Gastroesophageal sphincter (tissue), 3 donors: ENCODE results near the gene RBM28.

ENCODE experiments used
- EP300 ChIP-seq: sonication (generic); formaldehyde crosslinking; IDR thresholded peaks from one replicate; pipeline ENCODE4 v1.6.1; 2017; ENCODE audit warnings: antibody characterized with exemption, mild to moderate bottlenecking
- TF ChIP-seq, protein P1 (sequence below), 4 experiments: fragments of 200-600 bp in 2 of 4; fragments of 450-650 bp in 2 of 4; sonication (generic) in 1 of 4; IDR thresholded peaks; one replicate each; pipeline ENCODE4 v1.5.1; 2017 to 2019; ENCODE audit warnings: antibody characterized with exemption in 4 of 4, mild to moderate bottlenecking in 2 of 4, moderate library complexity in 2 of 4

DNA sequence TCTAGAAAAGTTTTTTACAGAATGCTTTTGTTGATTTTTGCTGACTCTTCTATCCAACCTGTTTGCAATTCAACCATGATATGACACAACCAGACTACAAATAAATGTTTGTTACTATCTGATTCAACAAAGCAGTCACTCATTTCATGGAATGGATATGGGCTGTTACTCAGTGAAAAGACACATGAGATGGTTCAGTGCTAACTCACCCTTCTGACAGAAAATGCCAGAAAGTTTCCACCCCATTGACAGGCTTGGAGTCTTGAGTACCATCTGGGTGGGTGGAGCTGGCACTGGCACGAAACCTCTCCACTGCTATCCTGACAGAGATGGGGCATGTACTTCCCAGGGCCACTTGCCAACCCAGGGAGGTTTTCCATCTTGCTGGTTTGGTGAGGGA lies 39.5 kb downstream of the RBM28 start:
- TF ChIP-seq, protein P1, sequence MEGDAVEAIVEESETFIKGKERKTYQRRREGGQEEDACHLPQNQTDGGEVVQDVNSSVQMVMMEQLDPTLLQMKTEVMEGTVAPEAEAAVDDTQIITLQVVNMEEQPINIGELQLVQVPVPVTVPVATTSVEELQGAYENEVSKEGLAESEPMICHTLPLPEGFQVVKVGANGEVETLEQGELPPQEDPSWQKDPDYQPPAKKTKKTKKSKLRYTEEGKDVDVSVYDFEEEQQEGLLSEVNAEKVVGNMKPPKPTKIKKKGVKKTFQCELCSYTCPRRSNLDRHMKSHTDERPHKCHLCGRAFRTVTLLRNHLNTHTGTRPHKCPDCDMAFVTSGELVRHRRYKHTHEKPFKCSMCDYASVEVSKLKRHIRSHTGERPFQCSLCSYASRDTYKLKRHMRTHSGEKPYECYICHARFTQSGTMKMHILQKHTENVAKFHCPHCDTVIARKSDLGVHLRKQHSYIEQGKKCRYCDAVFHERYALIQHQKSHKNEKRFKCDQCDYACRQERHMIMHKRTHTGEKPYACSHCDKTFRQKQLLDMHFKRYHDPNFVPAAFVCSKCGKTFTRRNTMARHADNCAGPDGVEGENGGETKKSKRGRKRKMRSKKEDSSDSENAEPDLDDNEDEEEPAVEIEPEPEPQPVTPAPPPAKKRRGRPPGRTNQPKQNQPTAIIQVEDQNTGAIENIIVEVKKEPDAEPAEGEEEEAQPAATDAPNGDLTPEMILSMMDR (IDR thresholded peaks at IDR 0.05): no peak
- no peak for TF ChIP-seq EP300
